HG02943 (cell line): ENCODE results near the gene HTD2.
"Not testable (repeated sequence)": the region's sequence is repeated elsewhere in the genome, so short reads cannot be mapped to it uniquely, and the experiment has no call there.

Experiments
- ATAC-seq: cut with Tn5 transposase; IDR thresholded peaks from one replicate; pipeline ENCODE4 v1.9.1; 2021; ENCODE audit warnings: mild to moderate bottlenecking, low read depth, moderate library complexity; ENCODE audit not compliant: unreplicated experiment

The HTD2 gene

GRCh38 chr3:58331593-58332152, 25.4 kb downstream of the HTD2 start:
- no peak for ATAC-seq

- peak; percentile 70 for ATAC-seq
Observed at GRCh38 chr3:58332575-58333188, 26.4 kb downstream of the HTD2 start, which contains the start of gene PXK. Gene PXK, plus strand, starts transcription at chr3:58332892. Its CDS starts 97 bp downstream, at chr3:58332989.

GRCh38 chr3:58333206-58334012, 27.1 kb downstream of the HTD2 start:
- peak; percentile 33 for ATAC-seq

- ATAC-seq = no peak
Observed at GRCh38 chr3:58334013-58334321, 27.6 kb downstream of the HTD2 start.

- no peak for ATAC-seq
Observed at GRCh38 chr3:58334506-58334884, 28.2 kb downstream of the HTD2 start.

- no peak for ATAC-seq
Observed at GRCh38 chr3:58335652-58335947, 29.3 kb downstream of the HTD2 start.

GRCh38 chr3:58336135-58336882, 30.0 kb downstream of the HTD2 start:
- no peak for ATAC-seq

GRCh38 chr3:58337190-58337589, 30.9 kb downstream of the HTD2 start:
- ATAC-seq = no peak

GRCh38 chr3:58339146-58339545, 32.8 kb downstream of the HTD2 start:
- ATAC-seq = not testable (repeated sequence)

- no peak for ATAC-seq
Observed at GRCh38 chr3:58340594-58341244, 34.4 kb downstream of the HTD2 start.

- no peak for ATAC-seq
Observed at GRCh38 chr3:58341376-58341775, 35.1 kb downstream of the HTD2 start.

- no peak for ATAC-seq
Observed at GRCh38 chr3:58342676-58343075, 36.4 kb downstream of the HTD2 start.

GRCh38 chr3:58345457-58345856, 39.1 kb downstream of the HTD2 start:
- no peak for ATAC-seq

- ATAC-seq = no peak
Observed at GRCh38 chr3:58346368-58346767, 40.0 kb downstream of the HTD2 start.

GRCh38 chr3:58347984-58348383, 41.7 kb downstream of the HTD2 start:
- no peak for ATAC-seq

- ATAC-seq = peak; percentile 91
Observed at GRCh38 chr3:58349792-58350626, 43.7 kb downstream of the HTD2 start.

GRCh38 chr3:58350627-58351013, 44.3 kb downstream of the HTD2 start:
- ATAC-seq = no peak

- no peak for ATAC-seq
Observed at GRCh38 chr3:58351920-58352319, 45.6 kb downstream of the HTD2 start.

- ATAC-seq = no peak
Observed at GRCh38 chr3:58352626-58353025, 46.3 kb downstream of the HTD2 start.
